ENCODE results near the gene SH3GLB2. TPM values are rescaled to one million over a fixed set of nuclear protein-coding genes. Genes with fewer than 3 reads are reported as not detected.
A peak's percentile ranks its signal among the peaks of the same experiment; 100 is the strongest.
"Not testable (repeated sequence)": the region's sequence is repeated elsewhere in the genome, so short reads cannot be mapped to it uniquely, and the experiment has no call there.

SH3GLB2 gene
- total RNA-seq, 1 experiment from 2014 or later: 54.3 TPM

GRCh38 chr9:129058965-129059795 lies 31.0 kb upstream of the SH3GLB2 start:
- in situ Hi-C loops (cut with HindIII; ENCODE audit: low sequenced_read_pairs): no loop called here
- DNase-seq (ENCODE audit: low spot score): no peak

GRCh38 chr9:129054163-129054851 lies 26.2 kb upstream of the SH3GLB2 start:
- in situ Hi-C loops (cut with HindIII; ENCODE audit: low sequenced_read_pairs): no loop called here
- no peak for DNase-seq (ENCODE audit: low spot score)

- in situ Hi-C loops (cut with HindIII; ENCODE audit: low sequenced_read_pairs): no loop called here
Measured at GRCh38 chr9:129053020-129053419, 24.9 kb upstream of the SH3GLB2 start.

GRCh38 chr9:129052592-129052991 lies 24.5 kb upstream of the SH3GLB2 start:
- DNase-seq (ENCODE audit: low spot score): peak; percentile 83
- in situ Hi-C loops (cut with HindIII; ENCODE audit: low sequenced_read_pairs): no loop called here

More at GRCh38 chr9:129053020-129053419, 24.9 kb upstream of the SH3GLB2 start:
- DNase-seq (ENCODE audit: low spot score): no peak

- no peak for DNase-seq (ENCODE audit: low spot score)
- in situ Hi-C loops (cut with HindIII; ENCODE audit: low sequenced_read_pairs): no loop called here
Measured at GRCh38 chr9:129042016-129042415, 13.9 kb upstream of the SH3GLB2 start.

- in situ Hi-C loops (cut with HindIII; ENCODE audit: low sequenced_read_pairs): no loop called here
- DNase-seq (ENCODE audit: low spot score): no peak
Measured at GRCh38 chr9:129040113-129040643, 12.0 kb upstream of the SH3GLB2 start.

GRCh38 chr9:129038109-129038852 lies 10.2 kb upstream of the SH3GLB2 start:
- in situ Hi-C loops (cut with HindIII; ENCODE audit: low sequenced_read_pairs): no loop called here
- DNase-seq (ENCODE audit: low spot score): no peak

- no peak for DNase-seq (ENCODE audit: low spot score)
- in situ Hi-C loops (cut with HindIII; ENCODE audit: low sequenced_read_pairs): no loop called here
Measured at GRCh38 chr9:129037767-129038098, 9.6 kb upstream of the SH3GLB2 start.

GRCh38 chr9:129036923-129037766 lies 9.0 kb upstream of the SH3GLB2 start:
- in situ Hi-C loops (cut with HindIII; ENCODE audit: low sequenced_read_pairs): no loop called here

GRCh38 chr9:129036241-129036922 lies 8.3 kb upstream of the SH3GLB2 start, which contains the start of gene MIGA2:
Gene MIGA2, plus strand, starts transcription at chr9:129036626. Its CDS starts 3,969 bp downstream, at chr9:129040595.
- DNase-seq (ENCODE audit: low spot score): peak; percentile 100
- in situ Hi-C loops (cut with HindIII; ENCODE audit: low sequenced_read_pairs): no loop called here

More at GRCh38 chr9:129036923-129037766, 9.0 kb upstream of the SH3GLB2 start:
- no peak for DNase-seq (ENCODE audit: low spot score)

- in situ Hi-C loops (cut with HindIII; ENCODE audit: low sequenced_read_pairs); DNase-seq (ENCODE audit: low spot score): not testable (repeated sequence)
Measured at GRCh38 chr9:129035838-129036237, 7.7 kb upstream of the SH3GLB2 start.

- DNase-seq (ENCODE audit: low spot score): no peak
- in situ Hi-C loops (cut with HindIII; ENCODE audit: low sequenced_read_pairs): no loop called here
Measured at GRCh38 chr9:129033216-129033615, 5.1 kb upstream of the SH3GLB2 start.

- in situ Hi-C loops (cut with HindIII; ENCODE audit: low sequenced_read_pairs): no loop called here
- DNase-seq (ENCODE audit: low spot score): no peak
Measured at GRCh38 chr9:129032541-129033159, 4.5 kb upstream of the SH3GLB2 start.

GRCh38 chr9:129031514-129031913 lies 3.4 kb upstream of the SH3GLB2 start:
- no peak for DNase-seq (ENCODE audit: low spot score)
- in situ Hi-C loops (cut with HindIII; ENCODE audit: low sequenced_read_pairs): no loop called here

- in situ Hi-C loops (cut with HindIII; ENCODE audit: low sequenced_read_pairs): no loop called here
- DNase-seq (ENCODE audit: low spot score): no peak
Measured at GRCh38 chr9:129030191-129030590, 2.1 kb upstream of the SH3GLB2 start.

- no peak for DNase-seq (ENCODE audit: low spot score)
- in situ Hi-C loops (cut with HindIII; ENCODE audit: low sequenced_read_pairs): no loop called here
Measured at GRCh38 chr9:129027685-129028191, 393 bp downstream of the SH3GLB2 start.

GRCh38 chr9:129027224-129027684 lies 877 bp downstream of the SH3GLB2 start:
- no peak for DNase-seq (ENCODE audit: low spot score)
- in situ Hi-C loops (cut with HindIII; ENCODE audit: low sequenced_read_pairs): no loop called here

Measured in G401 (cell line).